ENCODE results near the gene ZNF628.

Gene ZNF628

DNA sequence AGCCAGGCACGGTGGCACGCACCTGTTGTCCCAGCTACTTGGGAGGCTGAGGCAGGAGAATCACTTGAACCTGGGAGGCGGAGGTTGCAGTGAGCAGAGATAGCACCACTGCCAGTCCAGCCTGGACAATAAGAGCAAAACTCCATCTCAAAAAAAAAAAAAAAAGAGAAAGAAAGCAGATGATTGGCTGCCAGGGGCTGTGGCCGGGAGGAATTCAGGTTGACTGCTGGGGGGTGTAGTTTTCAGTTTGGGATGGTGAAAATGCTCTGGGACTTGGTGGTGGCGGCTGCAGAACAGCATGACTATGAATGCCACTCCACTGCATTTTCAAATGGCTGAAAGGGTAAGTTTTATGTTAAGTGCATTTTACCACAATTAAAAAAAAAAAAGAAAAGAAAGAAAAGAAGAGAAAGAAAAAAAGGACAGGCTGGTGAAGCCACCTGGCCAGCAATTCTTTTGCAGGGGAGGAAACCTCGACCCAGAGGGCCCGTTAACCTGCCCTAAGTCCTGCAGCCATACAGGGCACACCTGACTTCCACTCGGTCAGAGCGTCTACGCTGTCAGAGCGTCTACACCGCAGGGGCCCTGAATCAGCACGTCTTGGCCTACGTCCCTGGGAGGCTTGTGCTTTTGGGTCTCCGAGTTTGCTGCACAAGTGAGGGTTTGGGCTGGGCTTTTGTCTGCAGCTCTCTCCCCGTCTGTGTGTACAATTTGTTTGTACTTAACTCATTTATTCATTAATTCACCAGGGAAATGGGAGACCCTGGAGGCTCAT, 18.5 kb upstream of the ZNF628 start:
- Histone ChIP-seq H3K36me3 (ENCODE audit: control insufficient read depth, insufficient read depth, low read length) (no peaks in the 10 kb centered on the region), H3K9me3 (ENCODE audit: control insufficient read depth, low read length) (no peaks in the 10 kb centered on the region), H3K4me3 (ENCODE audit: insufficient read depth, low read depth, low read length, poor library complexity, severe bottlenecking) (no peak overlapping the region), H3K27ac (ENCODE audit: insufficient read depth, low read length, poor library complexity, severe bottlenecking) (no peak overlapping the region), H3K4me1 (ENCODE audit: control insufficient read depth, insufficient read depth, low read length, poor library complexity, severe bottlenecking) (peaks cover 14% of the 10 kb centered on the region), H3K27me3 (replicated peaks; ENCODE audit: control insufficient read depth, insufficient read depth, low read length, poor library complexity, severe bottlenecking) (no peaks in the 10 kb centered on the region)
- no peak for DNase-seq

- H3K27me3 ChIP-seq (replicated peaks; ENCODE audit: control insufficient read depth, insufficient read depth, low read length, poor library complexity, severe bottlenecking) = no peaks in the 10 kb centered on the region
- no peaks in the 10 kb centered on the region for H3K36me3 ChIP-seq (ENCODE audit: control insufficient read depth, insufficient read depth, low read length)
- peaks cover 14% of the 10 kb centered on the region for H3K4me1 ChIP-seq (ENCODE audit: control insufficient read depth, insufficient read depth, low read length, poor library complexity, severe bottlenecking)
- H3K9me3 ChIP-seq (ENCODE audit: control insufficient read depth, low read length) = no peaks in the 10 kb centered on the region
- no peak for DNase-seq
- H3K27ac ChIP-seq (ENCODE audit: insufficient read depth, low read length, poor library complexity, severe bottlenecking) = no peak overlapping the region
- H3K4me3 ChIP-seq (ENCODE audit: insufficient read depth, low read depth, low read length, poor library complexity, severe bottlenecking) = no peak overlapping the region
Observed at GRCh38 chr19:55459551-55459949, 16.9 kb upstream of the ZNF628 start.

DNA sequence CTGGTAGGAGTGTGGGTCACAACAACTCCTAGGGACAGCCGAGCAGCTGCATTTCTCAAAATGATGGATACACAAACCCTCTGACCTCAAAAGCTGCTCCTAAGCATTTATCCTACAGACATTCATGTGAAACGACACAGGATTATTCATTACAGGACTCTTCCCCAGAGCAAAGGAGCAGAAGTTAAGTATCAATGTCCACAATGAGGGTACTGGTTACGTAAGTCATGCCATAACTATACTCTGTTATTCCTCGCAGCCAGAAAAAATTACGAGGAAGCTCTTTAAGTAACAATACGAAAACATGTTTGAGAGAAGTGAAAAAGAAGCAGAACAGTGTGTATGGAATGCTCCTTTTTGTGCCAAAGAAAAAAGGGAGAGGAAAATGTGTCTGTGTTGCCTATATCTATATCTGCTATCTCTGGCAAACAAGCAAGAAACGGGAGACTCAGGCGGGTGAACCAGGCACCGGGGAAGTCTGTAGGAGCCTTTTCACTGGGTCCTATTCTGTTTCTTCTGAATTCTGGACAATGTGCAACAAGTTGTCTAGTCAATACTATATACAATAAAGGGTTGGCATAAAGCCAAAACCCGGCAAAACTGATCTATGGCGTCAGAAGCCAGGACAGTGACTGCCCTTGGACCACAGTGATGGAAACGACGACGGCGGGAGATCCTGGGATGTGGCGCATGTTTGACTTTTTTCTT, 16.3 kb upstream of the ZNF628 start:
- Histone ChIP-seq H3K4me3 (ENCODE audit: insufficient read depth, low read depth, low read length, poor library complexity, severe bottlenecking) (no peak overlapping the region), H3K27ac (ENCODE audit: insufficient read depth, low read length, poor library complexity, severe bottlenecking) (no peak overlapping the region), H3K27me3 (replicated peaks; ENCODE audit: control insufficient read depth, insufficient read depth, low read length, poor library complexity, severe bottlenecking) (no peaks in the 10 kb centered on the region), H3K36me3 (ENCODE audit: control insufficient read depth, insufficient read depth, low read length) (no peaks in the 10 kb centered on the region), H3K4me1 (ENCODE audit: control insufficient read depth, insufficient read depth, low read length, poor library complexity, severe bottlenecking) (peaks cover 14% of the 10 kb centered on the region), H3K9me3 (ENCODE audit: control insufficient read depth, low read length) (no peaks in the 10 kb centered on the region)
- DNase-seq = no peak

- H3K4me1 ChIP-seq (ENCODE audit: control insufficient read depth, insufficient read depth, low read length, poor library complexity, severe bottlenecking) = peaks cover 14% of the 10 kb centered on the region
- no peaks in the 10 kb centered on the region for H3K27me3 ChIP-seq (replicated peaks; ENCODE audit: control insufficient read depth, insufficient read depth, low read length, poor library complexity, severe bottlenecking)
- DNase-seq = no peak
- peak overlapping the region; percentile 62 for H3K27ac ChIP-seq (ENCODE audit: insufficient read depth, low read length, poor library complexity, severe bottlenecking)
- no peaks in the 10 kb centered on the region for H3K36me3 ChIP-seq (ENCODE audit: control insufficient read depth, insufficient read depth, low read length)
- peak overlapping the region; percentile 85 for H3K4me3 ChIP-seq (ENCODE audit: insufficient read depth, low read depth, low read length, poor library complexity, severe bottlenecking)
- H3K9me3 ChIP-seq (ENCODE audit: control insufficient read depth, low read length) = no peaks in the 10 kb centered on the region
Observed at GRCh38 chr19:55460670-55461258, 15.7 kb upstream of the ZNF628 start.

DNA sequence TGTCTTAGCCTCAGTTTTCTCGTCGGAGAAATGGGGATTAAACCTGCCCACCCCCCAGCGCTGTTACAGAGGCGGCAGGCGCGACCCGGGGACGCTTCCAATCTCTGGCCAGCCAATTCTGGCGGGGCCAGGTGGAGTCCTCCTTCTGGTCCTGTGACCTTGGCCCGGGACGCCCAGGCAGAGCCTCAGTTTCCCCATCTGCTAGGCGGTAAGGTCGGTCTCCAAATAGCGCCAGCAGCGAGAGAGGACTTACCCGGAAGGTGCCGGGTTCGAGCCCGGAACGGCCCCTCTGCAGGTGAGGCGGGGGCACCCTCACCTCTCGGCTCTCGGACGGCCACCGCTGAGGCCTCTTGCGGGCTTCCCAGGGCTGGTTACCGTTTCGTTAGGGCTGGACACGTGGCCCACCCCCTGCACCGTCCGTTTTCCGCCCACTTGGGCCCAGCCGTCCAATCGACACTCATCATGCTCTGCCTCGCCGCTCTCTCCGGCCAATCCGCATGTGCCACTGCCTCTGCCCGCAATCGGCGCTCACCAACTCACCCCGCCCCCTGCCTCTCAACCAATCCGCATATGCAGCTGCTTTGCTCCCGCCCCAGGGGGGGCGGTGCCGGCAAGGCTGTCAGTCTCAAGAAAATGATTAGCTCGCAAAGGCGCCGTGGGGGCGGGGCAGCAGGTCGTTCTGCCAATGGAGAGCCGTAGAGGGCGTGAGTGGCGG, 15.0 kb upstream of the ZNF628 start, which contains the start of gene ISOC2:
Gene ISOC2 (minus strand): TSS at position 384 of the 715 bp plus-strand sequence. CDS start 5,156 bp downstream, outside the sequence.
- peak; percentile 99 to 100 (median 100) for DNase-seq
- no peaks in the 10 kb centered on the region for H3K27me3 ChIP-seq (replicated peaks; ENCODE audit: control insufficient read depth, insufficient read depth, low read length, poor library complexity, severe bottlenecking)
- H3K9me3 ChIP-seq (ENCODE audit: control insufficient read depth, low read length) = no peaks in the 10 kb centered on the region
- peak within 1 kb of the TSS; percentile 63 for H3K27ac ChIP-seq (ENCODE audit: insufficient read depth, low read length, poor library complexity, severe bottlenecking)
- peak within 1 kb of the TSS; percentile 85 for H3K4me3 ChIP-seq (ENCODE audit: insufficient read depth, low read depth, low read length, poor library complexity, severe bottlenecking)
- no peaks in the 10 kb centered on the region for H3K36me3 ChIP-seq (ENCODE audit: control insufficient read depth, insufficient read depth, low read length)
- H3K4me1 ChIP-seq (ENCODE audit: control insufficient read depth, insufficient read depth, low read length, poor library complexity, severe bottlenecking) = peaks cover 14% of the 10 kb centered on the region

- Histone ChIP-seq H3K27me3 (replicated peaks; ENCODE audit: control insufficient read depth, insufficient read depth, low read length, poor library complexity, severe bottlenecking) (no peaks in the 10 kb centered on the region), H3K36me3 (ENCODE audit: control insufficient read depth, insufficient read depth, low read length) (no peaks in the 10 kb centered on the region), H3K4me1 (ENCODE audit: control insufficient read depth, insufficient read depth, low read length, poor library complexity, severe bottlenecking) (peaks cover 14% of the 10 kb centered on the region), H3K9me3 (ENCODE audit: control insufficient read depth, low read length) (no peaks in the 10 kb centered on the region), H3K4me3 (ENCODE audit: insufficient read depth, low read depth, low read length, poor library complexity, severe bottlenecking) (peak overlapping the region; percentile 85), H3K27ac (ENCODE audit: insufficient read depth, low read length, poor library complexity, severe bottlenecking) (peak overlapping the region; percentile 63)
- DNase-seq = no peak
Observed at GRCh38 chr19:55461974-55462626, 14.3 kb upstream of the ZNF628 start.

DNA sequence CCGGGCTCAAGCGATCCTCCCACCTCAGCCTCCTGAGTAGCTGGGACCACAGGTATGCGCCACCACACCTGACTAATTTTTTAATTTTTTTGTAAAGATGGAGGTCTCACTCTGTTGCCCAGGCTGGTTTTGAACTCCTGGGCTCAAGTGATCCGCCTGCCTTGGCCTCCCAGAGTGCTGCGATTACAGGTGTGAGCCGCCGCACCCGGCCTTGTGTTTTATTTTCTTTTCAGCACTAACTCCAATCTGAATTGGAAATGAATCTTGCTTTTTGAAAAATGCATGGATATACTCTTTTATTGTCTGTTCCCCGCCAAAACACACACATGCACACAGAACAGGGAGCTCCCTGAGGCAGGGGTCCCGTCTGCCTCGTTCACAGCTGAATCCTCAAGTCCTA, 13.7 kb upstream of the ZNF628 start:
- Histone ChIP-seq H3K4me1 (ENCODE audit: control insufficient read depth, insufficient read depth, low read length, poor library complexity, severe bottlenecking) (peaks cover 14% of the 10 kb centered on the region), H3K27me3 (replicated peaks; ENCODE audit: control insufficient read depth, insufficient read depth, low read length, poor library complexity, severe bottlenecking) (no peaks in the 10 kb centered on the region), H3K27ac (ENCODE audit: insufficient read depth, low read length, poor library complexity, severe bottlenecking) (no peak overlapping the region), H3K36me3 (ENCODE audit: control insufficient read depth, insufficient read depth, low read length) (no peaks in the 10 kb centered on the region), H3K9me3 (ENCODE audit: control insufficient read depth, low read length) (no peaks in the 10 kb centered on the region), H3K4me3 (ENCODE audit: insufficient read depth, low read depth, low read length, poor library complexity, severe bottlenecking) (no peak overlapping the region)
- no peak for DNase-seq

DNA sequence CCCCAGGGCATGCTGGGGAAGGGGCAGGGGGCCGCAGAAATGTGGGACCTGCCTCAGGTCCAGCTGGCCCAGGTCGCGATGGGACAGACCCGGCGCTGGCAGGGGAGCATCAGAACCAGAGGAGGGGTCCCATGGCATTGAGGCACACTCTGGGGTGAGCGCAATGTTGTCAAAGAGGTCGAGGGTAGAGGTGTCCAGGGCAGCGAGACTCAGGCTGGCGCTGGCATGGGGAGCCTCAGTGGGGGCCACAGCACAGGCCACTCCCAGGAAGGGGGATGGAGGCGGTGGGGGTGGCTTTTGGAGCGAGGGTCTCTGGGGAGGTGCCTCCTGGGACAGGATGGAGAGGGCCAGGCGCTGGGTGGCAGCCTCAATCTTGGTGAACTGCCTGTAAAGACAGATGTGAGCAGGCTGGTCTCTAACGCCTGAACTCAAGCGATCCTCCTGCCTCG, 12.8 kb upstream of the ZNF628 start:
- Histone ChIP-seq H3K9me3 (ENCODE audit: control insufficient read depth, low read length) (no peaks in the 10 kb centered on the region), H3K27me3 (replicated peaks; ENCODE audit: control insufficient read depth, insufficient read depth, low read length, poor library complexity, severe bottlenecking) (no peaks in the 10 kb centered on the region), H3K4me3 (ENCODE audit: insufficient read depth, low read depth, low read length, poor library complexity, severe bottlenecking) (no peak overlapping the region), H3K36me3 (ENCODE audit: control insufficient read depth, insufficient read depth, low read length) (no peaks in the 10 kb centered on the region), H3K27ac (ENCODE audit: insufficient read depth, low read length, poor library complexity, severe bottlenecking) (no peak overlapping the region), H3K4me1 (ENCODE audit: control insufficient read depth, insufficient read depth, low read length, poor library complexity, severe bottlenecking) (peaks cover 18% of the 10 kb centered on the region)
- DNase-seq = no peak

- Histone ChIP-seq H3K36me3 (ENCODE audit: control insufficient read depth, insufficient read depth, low read length) (no peaks in the 10 kb centered on the region), H3K4me1 (ENCODE audit: control insufficient read depth, insufficient read depth, low read length, poor library complexity, severe bottlenecking) (peaks cover 18% of the 10 kb centered on the region), H3K9me3 (ENCODE audit: control insufficient read depth, low read length) (no peaks in the 10 kb centered on the region), H3K27me3 (replicated peaks; ENCODE audit: control insufficient read depth, insufficient read depth, low read length, poor library complexity, severe bottlenecking) (no peaks in the 10 kb centered on the region), H3K27ac (ENCODE audit: insufficient read depth, low read length, poor library complexity, severe bottlenecking) (no peak overlapping the region), H3K4me3 (ENCODE audit: insufficient read depth, low read depth, low read length, poor library complexity, severe bottlenecking) (no peak overlapping the region)
- DNase-seq = no peak
Observed at GRCh38 chr19:55464039-55464661, 12.3 kb upstream of the ZNF628 start.

Data from effector memory CD4-positive, alpha-beta T cell (primary cell).